Measurements from ENCODE around the gene PGAM5.

GRCh38 chr12:132723015-132723763 is 12.5 kb downstream of the PGAM5 start:
- TF ChIP-seq CTCF (IDR thresholded peaks at IDR 0.05): no peak
- no peak for TF ChIP-seq EP300 (IDR thresholded peaks at IDR 0.05)
